Measurements from ENCODE around the gene ZMYM4.
"Not testable (repeated sequence)": the region's sequence is repeated elsewhere in the genome, so short reads cannot be mapped to it uniquely, and the experiment has no call there.

Gene ZMYM4

DNA sequence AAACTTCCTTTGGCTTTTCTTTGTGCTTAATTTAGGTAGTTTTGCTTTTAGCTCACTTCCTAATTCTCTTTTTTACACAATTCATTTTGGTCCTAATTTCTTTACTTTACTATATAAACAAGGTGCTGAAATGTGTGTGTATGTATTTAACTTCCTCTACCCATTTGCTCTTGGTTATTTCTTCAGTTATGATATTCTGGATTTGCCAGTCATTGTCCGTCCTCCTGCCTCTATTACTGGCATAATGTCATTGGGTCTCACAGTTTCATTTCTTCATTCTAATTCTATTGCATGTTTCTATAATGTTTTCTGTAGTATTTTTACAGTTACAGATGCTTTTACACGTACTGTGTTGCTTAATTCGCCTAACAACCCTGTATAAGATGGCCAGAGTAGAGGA, 96.2 kb downstream of the ZMYM4 start:
- Histone ChIP-seq H3K4me2 (peak overlapping the region in 5 of 11 experiments; percentile 37 to 81 (median 61); a peak in 8 of 22 replicates), H3K27ac (peak overlapping the region in 5 of 11 experiments; percentile 31 to 76 (median 69); a peak in 9 of 22 replicates), H4K20me1 (peaks cover 0 to 8% (median 0%) of the 10 kb centered on the region in 11 experiments; a peak in 5 of 22 replicates), H3K4me3 (no peak overlapping the region), H3K27me3 (no peaks in the 10 kb centered on the region), H3K9me3 (replicated peaks in 1 of 11) (no peaks in the 10 kb centered on the region), H3K4me1 (peaks cover 0 to 37% (median 14%) of the 10 kb centered on the region in 10 experiments; a peak in 15 of 20 replicates), H3K36me3 (peaks cover 47 to 79% (median 63%) of the 10 kb centered on the region in 11 experiments), H3K9ac (peak overlapping the region in 3 of 11 experiments; percentile 26 to 49 (median 37); a peak in 3 of 22 replicates)
- no peak for TF ChIP-seq Cebpa-rat (IDR thresholded peaks at IDR 0.05)

GRCh38 chr1:35367914-35368313, 99.4 kb downstream of the ZMYM4 start:
- no peak overlapping the region for H3K27ac ChIP-seq
- H3K27me3 ChIP-seq: no peaks in the 10 kb centered on the region
- H3K4me1 ChIP-seq: peaks cover 8 to 36% (median 22%) of the 10 kb centered on the region in 10 experiments

GRCh38 chr1:35369922-35370671, 101.6 kb downstream of the ZMYM4 start:
- no peaks in the 10 kb centered on the region for H3K9me3 ChIP-seq (replicated peaks in 1 of 11)
- peaks cover 28 to 63% (median 41%) of the 10 kb centered on the region in 11 experiments for H3K36me3 ChIP-seq
- peaks cover 6 to 21% (median 11%) of the 10 kb centered on the region in 10 experiments; a peak in 19 of 20 replicates for H3K4me1 ChIP-seq
- 0 out of 20 replicates have a peak overlapping the region, but pooled peaks of 1 of the 10 experiments have one; percentile 5 for H3K4me3 ChIP-seq
- no peak for TF ChIP-seq Cebpa-rat (IDR thresholded peaks at IDR 0.05)
- peak overlapping the region in 7 of 11 experiments; percentile 15 to 68 (median 37); a peak in 11 of 22 replicates for H3K27ac ChIP-seq
- peaks cover 0 to 2% (median 0%) of the 10 kb centered on the region in 11 experiments; a peak in 2 of 22 replicates for H4K20me1 ChIP-seq
- H3K27me3 ChIP-seq: no peaks in the 10 kb centered on the region
- H3K9ac ChIP-seq: peak overlapping the region in 2 of 11 experiments; percentile 11 to 33; a peak in 2 of 22 replicates
- H3K4me2 ChIP-seq: peak overlapping the region; percentile 11 to 67 (median 33); a peak in 17 of 22 replicates

More at GRCh38 chr1:35367914-35368313, 99.4 kb downstream of the ZMYM4 start:
- peaks cover 24 to 60% (median 47%) of the 10 kb centered on the region in 11 experiments for H3K36me3 ChIP-seq
- H3K9me3 ChIP-seq (replicated peaks in 1 of 11): no peaks in the 10 kb centered on the region
- H3K4me2 ChIP-seq: no peak overlapping the region
- peaks cover 0 to 8% (median 0%) of the 10 kb centered on the region in 11 experiments; a peak in 3 of 22 replicates for H4K20me1 ChIP-seq
- no peak for TF ChIP-seq Cebpa-rat (IDR thresholded peaks at IDR 0.05)
- no peak overlapping the region for H3K9ac ChIP-seq
- H3K4me3 ChIP-seq: no peak overlapping the region

DNA sequence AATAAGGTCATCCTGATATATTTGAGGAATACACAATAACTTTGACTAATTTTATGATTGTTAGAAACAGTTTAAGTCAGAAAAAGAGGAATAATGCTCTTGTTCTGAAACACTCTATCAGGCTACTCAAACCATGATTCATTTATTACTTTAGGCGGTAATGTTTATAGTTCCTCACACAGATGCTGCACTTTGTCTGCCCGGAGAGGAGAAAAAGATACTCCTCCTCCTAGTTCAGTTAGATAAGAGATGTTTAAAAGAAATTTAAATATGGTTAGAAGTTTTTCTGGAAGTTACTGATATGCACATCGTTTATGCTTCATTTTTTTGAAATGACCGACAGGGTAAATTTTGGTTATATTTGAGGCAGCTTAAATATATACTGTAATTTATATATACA, 103.0 kb downstream of the ZMYM4 start:
- Histone ChIP-seq H3K9me3 (replicated peaks in 1 of 11) (no peaks in the 10 kb centered on the region), H3K27ac (no peak overlapping the region), H4K20me1 (no peaks in the 10 kb centered on the region), H3K27me3 (no peaks in the 10 kb centered on the region), H3K9ac (no peak overlapping the region), H3K4me2 (no peak overlapping the region), H3K4me1 (peaks cover 6 to 21% (median 10%) of the 10 kb centered on the region in 10 experiments; a peak in 19 of 20 replicates), H3K4me3 (no peak overlapping the region), H3K36me3 (peaks cover 36 to 68% (median 46%) of the 10 kb centered on the region in 11 experiments)
- TF ChIP-seq Cebpa-rat (IDR thresholded peaks at IDR 0.05): no peak

DNA sequence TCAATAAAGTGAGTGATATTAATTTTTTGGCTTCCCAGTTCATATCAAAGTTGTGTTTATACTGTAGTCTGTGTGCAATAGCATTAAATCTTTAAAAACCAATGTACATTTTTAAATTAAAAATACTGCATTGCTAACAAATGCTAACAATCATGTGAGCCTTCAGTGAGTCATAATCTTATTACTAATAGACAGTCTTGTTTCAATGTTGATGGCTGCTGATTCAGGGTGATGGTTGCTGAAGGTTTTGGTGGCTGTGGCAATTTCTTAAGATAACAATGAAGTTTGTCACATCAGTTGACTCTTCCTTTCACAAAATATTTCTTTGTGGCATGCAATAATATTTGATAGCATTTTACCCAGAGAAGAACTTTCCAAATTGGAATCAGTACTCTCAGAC, 109.0 kb downstream of the ZMYM4 start:
- H3K27ac ChIP-seq: no peak overlapping the region

GRCh38 chr1:35379317-35380000, 111.0 kb downstream of the ZMYM4 start:
- H3K9me3 ChIP-seq (replicated peaks in 1 of 11): no peaks in the 10 kb centered on the region
- no peaks in the 10 kb centered on the region for H4K20me1 ChIP-seq
- H3K27ac ChIP-seq: no peak overlapping the region
- no peak overlapping the region for H3K4me3 ChIP-seq
- peaks cover 0 to 11% (median 0%) of the 10 kb centered on the region in 10 experiments; a peak in 3 of 20 replicates for H3K4me1 ChIP-seq
- no peak overlapping the region for H3K9ac ChIP-seq
- H3K36me3 ChIP-seq: peaks cover 29 to 64% (median 39%) of the 10 kb centered on the region in 11 experiments
- H3K27me3 ChIP-seq: no peaks in the 10 kb centered on the region
- no peak for TF ChIP-seq Cebpa-rat (IDR thresholded peaks at IDR 0.05)
- no peak overlapping the region for H3K4me2 ChIP-seq

More for the DNA sequence above, 109.0 kb downstream of the ZMYM4 start:
- Histone ChIP-seq H3K4me1 (peaks cover 0 to 11% (median 0%) of the 10 kb centered on the region in 10 experiments; a peak in 3 of 20 replicates), H3K36me3 (peaks cover 39 to 70% (median 51%) of the 10 kb centered on the region in 11 experiments), H3K9me3 (replicated peaks in 1 of 11) (no peaks in the 10 kb centered on the region), H3K9ac (no peak overlapping the region), H3K4me2 (peak overlapping the region in 1 of 11 experiments; percentile 19; a peak in 1 of 22 replicates), H3K4me3 (no peak overlapping the region), H4K20me1 (no peaks in the 10 kb centered on the region), H3K27me3 (no peaks in the 10 kb centered on the region)
- TF ChIP-seq Cebpa-rat (IDR thresholded peaks at IDR 0.05): no peak

GRCh38 chr1:35380111-35380510, 111.6 kb downstream of the ZMYM4 start:
- not testable (repeated sequence) for H3K27ac ChIP-seq; H3K4me3 ChIP-seq; H3K9ac ChIP-seq; H4K20me1 ChIP-seq; H3K4me2 ChIP-seq; H3K27me3 ChIP-seq; H3K9me3 ChIP-seq (replicated peaks in 1 of 11)
- peaks cover 30 to 65% (median 39%) of the 10 kb centered on the region in 11 experiments for H3K36me3 ChIP-seq
- H3K4me1 ChIP-seq: peaks cover 0 to 11% (median 0%) of the 10 kb centered on the region in 10 experiments; a peak in 3 of 20 replicates

DNA sequence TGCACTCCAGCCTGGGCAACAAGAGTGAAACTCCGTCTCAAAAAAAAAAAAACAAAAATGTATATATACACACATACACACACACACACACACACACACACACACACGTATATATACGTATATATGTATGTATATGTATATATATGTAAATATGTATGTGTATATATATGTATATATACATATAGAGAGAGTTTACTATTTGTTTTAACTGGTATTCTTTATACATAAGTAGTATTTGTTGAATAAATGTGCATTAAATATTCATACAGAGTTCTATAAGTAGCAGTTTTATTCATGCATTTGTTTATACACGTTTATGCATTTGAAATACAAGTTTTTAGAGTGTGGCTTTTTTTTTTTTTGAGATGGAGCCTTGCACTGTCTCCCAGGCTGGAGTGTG, 113.6 kb downstream of the ZMYM4 start:
- no peaks in the 10 kb centered on the region for H3K27me3 ChIP-seq
- no peaks in the 10 kb centered on the region; a peak in 1 of 22 replicates for H4K20me1 ChIP-seq
- H3K9ac ChIP-seq: no peak overlapping the region
- H3K9me3 ChIP-seq (replicated peaks in 1 of 11): no peaks in the 10 kb centered on the region
- no peak overlapping the region for H3K4me3 ChIP-seq
- TF ChIP-seq Cebpa-rat (IDR thresholded peaks at IDR 0.05): no peak
- no peak overlapping the region for H3K4me2 ChIP-seq
- no peak overlapping the region for H3K27ac ChIP-seq
- H3K36me3 ChIP-seq: peaks cover 35 to 69% (median 49%) of the 10 kb centered on the region in 11 experiments
- H3K4me1 ChIP-seq: peaks cover 0 to 10% (median 0%) of the 10 kb centered on the region in 10 experiments; a peak in 3 of 20 replicates

GRCh38 chr1:35386290-35386689, 117.8 kb downstream of the ZMYM4 start:
- no peak for TF ChIP-seq Cebpa-rat (IDR thresholded peaks at IDR 0.05)
- no peaks in the 10 kb centered on the region for H3K27me3 ChIP-seq
- peaks cover 58 to 86% (median 66%) of the 10 kb centered on the region in 11 experiments for H3K36me3 ChIP-seq
- no peak overlapping the region for H3K4me3 ChIP-seq
- H3K9ac ChIP-seq: no peak overlapping the region
- no peaks in the 10 kb centered on the region for H3K9me3 ChIP-seq (replicated peaks in 1 of 11)
- H3K4me2 ChIP-seq: no peak overlapping the region
- no peaks in the 10 kb centered on the region for H3K4me1 ChIP-seq
- no peaks in the 10 kb centered on the region; a peak in 1 of 22 replicates for H4K20me1 ChIP-seq
- no peak overlapping the region for H3K27ac ChIP-seq

Data from BLaER1 treated with 17β-estradiol and CSF1 and Interleukin-3, amounts not matched to agents 10 nM and 100 nM (cell line).